Stimulated activated CD8-positive, alpha-beta memory T cell treated with anti-CD3 and anti-CD28 coated beads, Interleukin-2, amount 100 ng/mL, for 48 hours (primary cell): ENCODE data around the gene UXS1.
A peak's percentile ranks its signal among the peaks of the same experiment; 100 is the strongest.

Experiments used
- DNase-seq, 2 donors: peaks; one replicate each; pipeline ENCODE4 v3.0.0-alpha.2; 2020; ENCODE audit warnings: low read depth in 2 of 2

Gene UXS1

DNA sequence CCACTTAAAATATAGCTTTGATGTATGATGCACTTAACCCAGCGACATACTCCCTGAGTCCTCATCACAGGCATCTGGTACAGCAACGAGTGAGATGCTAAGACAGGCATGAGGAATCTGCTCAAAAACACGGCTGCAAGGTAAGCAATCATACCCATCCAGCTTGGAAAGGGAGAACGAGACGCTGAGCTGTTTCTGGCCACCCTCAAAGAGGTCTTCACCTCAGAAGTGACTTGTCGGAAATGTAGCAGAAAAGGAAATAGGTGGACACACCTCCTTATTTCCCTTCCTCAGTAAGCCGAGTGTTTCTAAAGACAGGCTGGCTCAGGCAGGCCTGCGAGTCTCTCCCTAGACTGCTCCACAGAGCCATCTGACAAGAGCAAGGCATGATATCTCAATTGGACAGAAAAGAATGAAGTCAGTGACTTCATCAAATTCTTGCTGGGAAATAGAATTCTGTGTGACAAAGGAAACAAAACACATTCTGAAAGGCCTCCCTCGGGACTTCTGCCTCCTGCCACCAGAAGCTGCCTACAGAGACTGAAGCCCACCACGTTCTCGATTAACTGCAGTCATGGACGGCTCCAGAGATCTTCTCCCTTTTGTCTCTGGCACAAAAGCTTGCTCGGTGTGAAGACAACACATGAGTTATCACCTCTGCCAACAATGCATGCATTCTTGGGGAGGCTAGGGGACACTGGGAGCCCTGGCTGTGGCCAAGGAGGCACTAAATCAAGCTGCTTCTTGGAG is 84.3 kb downstream of the UXS1 start:
- no peak for DNase-seq

DNA sequence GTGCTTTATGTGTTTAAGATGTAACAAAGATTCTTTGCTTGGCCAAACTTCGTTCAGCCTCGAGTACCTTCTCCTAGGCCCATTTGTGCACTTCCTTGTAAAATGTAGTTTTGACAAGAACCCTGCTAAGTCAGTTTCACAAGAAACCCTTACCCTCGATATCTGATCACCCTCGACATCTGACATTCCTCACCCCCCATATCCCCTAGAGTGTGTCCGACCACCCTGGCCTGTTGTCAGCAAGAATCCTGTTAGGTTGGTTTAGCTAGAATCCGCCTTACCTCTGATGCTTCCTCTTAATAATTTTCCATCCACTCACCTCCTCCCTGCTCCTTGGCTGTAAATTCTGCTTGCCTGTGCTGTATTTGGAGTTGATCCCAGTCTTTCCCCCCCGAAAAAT is 85.3 kb downstream of the UXS1 start:
- DNase-seq: no peak

DNA sequence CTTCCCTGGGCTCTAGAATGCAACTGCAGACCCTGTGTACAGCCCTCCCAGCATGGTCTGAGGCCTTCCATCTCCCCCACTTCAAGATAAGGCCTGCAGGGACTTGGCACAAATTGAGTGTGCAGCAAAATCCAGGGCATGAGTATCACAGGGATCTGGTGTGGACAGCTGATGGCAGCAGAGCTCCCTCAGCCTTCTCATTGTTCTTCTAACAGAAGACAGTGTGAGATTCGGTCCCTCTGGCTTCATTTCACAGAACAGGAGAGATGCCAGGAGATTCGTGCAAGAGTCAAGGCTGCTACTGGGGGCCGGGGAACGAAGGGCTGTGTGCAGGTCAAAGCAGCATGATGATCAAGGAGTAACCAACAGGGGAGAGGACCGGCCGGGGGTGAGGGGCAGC is 85.8 kb downstream of the UXS1 start:
- DNase-seq: no peak

DNA sequence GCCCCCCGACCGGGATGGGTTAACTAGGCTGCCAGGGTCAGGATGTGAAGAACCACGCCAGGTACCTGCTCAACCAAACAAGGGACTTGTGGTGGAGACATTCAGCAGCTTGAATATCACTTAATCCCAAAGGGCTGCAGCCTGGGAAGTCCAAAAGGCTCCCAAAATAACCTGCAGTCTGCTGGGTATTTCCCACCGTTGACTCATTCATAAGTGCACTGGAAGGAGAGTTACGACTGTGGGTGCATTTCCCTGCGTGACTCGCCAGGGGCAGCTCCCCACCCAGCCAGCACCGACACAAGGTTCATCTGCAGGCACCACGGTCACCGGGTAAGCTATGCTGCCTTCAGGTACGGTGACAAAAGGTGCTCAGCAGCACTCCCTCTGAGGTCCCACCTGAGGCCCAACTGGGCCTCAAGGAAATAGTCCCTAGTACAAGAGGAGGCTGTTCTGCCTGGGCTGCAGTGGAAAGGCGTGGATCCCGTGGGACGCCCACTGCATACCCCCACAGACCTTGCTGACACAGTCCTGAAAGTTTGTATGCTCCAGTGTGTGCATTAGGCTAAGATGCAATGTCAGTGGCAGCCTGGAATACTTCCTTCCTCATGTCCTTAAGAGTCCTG is 86.5 kb downstream of the UXS1 start:
- DNase-seq: no peak

DNA sequence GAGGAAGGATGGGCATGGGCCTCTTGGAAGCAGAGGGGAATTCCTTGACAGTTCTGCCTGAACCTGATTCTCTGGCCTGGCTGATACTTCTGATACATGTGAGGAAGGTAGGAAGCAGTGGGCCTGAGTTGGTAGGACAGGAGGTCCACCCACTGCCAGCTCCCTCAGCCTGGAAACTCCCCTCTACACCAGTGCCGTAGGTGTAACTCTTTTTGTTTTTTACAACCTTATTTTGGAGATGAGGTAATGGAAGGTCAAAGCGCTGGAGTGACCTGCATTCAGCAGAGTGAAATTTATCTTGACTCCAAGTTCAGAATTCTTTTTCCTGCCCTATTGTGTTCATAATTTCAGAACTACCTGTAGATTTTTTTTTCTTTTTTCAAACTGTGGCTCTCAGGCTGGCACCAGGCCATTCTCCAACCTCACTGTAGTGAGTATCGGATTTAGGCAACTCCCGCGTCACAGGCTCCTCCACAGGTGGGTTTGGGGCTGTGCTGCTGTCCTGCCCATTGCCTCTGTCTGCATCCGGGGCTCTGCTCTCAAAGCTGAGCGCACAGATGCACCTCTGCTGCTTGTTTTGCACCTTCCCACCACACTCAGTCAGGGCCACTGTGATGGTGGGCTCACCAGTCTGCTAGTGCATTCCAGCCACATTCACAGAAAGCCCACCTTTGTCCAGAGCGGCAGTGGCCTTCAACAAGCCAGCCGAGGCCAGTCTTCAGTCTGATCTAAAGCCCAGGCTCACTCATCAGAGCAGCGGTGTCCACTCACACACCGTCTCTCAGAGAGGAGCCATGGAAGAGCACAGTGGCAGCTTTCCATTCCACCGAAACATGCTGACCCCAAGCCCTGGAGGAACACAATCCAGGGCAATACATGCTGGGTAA is 87.2 kb downstream of the UXS1 start:
- DNase-seq: no peak

DNA sequence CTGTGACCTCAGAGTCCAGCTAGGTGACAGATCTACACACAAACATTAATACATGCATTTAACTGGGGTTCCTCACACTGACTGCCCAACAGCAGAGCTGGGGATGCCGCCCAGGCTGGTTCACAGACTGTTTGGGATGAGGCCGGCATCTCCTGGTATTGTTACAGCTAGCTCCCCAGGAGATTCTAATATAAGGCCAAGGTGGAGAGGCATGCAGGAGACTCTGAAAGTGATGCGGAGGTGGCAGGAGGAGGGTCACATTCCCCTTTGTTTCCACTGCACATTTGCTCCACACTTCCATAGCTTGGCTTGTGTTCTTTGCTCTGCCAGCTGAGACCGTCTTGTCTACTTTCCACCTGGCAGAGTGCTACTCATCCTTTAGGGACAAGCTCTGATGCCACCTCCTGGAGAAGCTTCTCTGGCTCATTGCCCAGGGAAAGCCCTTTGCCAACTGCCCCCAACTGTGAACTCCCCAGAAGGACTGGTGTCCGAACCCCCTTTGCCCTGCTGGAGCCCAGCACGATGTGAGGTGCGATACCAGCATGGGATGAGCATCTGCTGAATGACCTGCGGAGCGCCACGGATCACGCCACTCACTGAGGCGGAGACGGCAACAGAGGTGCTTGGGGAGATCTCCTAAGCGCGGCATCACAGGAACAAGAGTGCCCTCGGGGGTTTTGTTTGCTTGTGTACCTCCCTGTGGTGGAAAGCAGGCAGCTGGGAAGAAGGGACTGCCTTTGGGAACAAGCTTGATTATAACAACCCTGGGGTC is 88.8 kb downstream of the UXS1 start:
- no peak for DNase-seq

DNA sequence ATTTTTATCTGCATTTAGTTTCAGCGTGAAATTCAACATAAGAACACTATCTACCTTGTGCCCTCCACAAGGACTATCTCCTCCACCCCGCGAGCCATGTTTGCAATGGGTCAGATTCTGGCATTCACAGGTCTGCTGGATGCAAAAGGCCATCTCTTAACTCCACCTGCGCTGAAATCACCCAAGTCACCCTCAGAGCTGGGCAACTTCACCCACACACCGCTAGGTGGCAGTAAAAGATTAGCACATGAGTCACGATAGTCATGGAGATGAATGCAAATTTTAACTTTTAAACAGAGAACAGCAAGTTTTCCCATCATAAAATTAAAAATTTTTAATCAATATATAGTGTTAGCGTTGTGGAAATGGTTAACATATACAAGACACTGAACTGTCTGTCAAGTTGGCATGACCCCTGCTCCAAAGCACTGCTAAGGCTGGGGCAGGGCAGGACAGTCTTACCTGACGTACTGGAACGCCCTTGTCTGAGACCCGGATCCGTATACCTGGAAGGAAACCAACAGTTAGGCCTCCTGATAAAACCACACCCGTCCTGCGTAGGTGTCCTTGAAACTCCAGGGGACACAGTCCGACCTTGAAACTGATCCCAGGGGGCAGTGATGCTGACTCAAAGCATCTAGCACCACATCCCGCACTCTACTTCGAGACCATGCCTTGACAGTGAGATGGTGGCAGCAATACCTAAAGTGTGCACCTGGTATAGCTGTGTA is 89.6 kb downstream of the UXS1 start:
- no peak for DNase-seq

DNA sequence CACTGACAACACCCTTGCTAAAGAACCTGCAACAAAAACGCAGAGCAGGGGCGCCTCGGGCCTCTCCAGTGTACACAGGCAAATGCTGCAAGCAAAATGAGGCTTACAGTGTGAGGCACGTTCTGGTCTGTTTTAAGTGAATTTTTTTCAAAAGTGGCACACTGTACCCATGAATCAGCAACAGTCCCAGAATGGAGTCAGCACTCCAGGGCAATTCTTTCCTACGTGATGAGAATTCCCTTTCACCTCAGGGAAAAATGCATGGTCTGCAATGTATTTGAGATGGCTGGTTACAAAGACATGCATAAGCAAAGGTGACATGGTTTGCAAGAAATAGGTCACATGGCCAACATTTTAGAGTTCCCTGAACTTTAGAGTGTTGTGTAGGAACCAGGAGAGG is 94.4 kb downstream of the UXS1 start:
- no peak for DNase-seq

DNA sequence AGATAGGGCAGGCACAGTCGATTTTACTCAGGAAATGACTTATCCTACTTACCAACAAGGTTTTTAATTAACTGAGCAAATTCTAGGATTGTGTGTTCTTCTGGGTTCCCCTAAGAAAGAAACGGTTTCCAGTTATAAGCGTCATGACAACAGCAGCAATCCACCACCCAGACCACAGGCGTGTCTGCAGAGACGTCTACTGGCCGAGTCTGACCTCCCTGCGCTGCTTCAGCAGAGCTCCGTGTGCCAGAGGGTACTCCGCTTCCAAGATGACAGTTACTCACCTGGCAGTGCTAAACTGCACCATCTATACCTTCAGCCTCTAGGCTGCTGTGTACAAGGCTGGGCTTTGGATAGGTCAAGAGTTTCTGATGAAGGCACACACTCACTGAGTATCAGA is 95.4 kb downstream of the UXS1 start:
- no peak for DNase-seq

DNA sequence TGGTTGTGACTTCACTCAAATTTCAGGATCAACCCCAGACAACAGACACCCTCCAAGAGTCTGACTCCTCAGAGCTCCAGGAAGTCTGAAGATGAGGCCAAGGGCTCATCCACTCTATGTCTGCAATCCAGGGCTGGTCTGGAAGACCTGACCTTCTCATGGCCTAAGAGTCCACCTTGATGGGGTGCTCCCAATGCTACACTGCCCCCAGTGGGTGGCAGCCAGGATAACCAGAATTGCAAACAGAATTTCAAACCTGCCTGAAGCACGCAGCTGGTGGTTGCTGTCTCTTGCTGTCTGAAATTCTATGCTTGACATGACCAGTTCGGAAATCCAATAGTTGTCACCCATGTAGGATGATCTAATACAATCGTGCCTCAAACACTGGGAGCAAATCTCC is 96.0 kb downstream of the UXS1 start:
- no peak for DNase-seq

DNA sequence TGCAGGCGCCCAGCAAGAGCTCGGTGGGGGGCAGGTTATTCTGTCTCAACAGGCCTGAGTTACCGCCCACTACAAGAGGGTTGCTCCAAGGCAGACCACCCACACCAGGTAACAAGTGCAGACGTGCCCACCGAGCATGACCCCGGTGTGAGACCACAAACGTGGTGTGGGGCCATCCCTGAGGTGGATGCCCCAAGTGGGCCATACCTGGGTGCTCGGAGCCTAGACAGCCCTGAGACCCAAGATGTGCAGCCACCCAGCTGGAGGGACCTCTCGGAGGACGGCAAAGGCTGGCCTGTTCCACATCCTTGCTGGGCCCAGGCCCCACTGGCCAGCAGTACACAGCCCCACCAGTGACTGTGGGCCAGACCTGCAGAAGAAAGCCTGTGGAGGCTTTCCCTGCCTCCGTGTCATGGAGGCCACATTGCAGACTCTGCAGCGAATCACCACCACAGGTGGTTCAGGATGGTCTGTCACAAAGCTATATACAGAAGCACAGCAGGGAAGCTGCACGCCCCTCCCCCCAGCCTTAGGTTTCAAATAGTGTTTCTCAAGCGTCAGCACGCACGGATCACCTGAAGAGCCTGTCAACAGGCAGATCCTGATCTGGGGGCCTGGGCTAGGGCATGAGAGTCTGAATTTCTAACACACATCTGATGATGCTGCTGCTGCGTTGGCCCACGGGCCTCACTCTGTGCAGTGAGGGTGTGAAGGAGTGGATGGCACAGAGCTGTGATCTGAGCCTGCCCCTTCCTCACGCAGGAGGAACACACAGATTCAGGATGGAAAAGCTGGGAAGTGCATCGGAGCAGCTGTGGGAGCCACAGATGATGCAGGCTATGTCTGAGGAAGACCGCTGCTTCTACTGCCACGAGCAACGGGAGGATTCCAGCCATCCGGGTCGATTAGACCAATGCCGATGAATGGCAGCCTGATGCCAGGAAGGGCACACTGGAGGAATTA is 96.8 kb downstream of the UXS1 start:
- no peak for DNase-seq

DNA sequence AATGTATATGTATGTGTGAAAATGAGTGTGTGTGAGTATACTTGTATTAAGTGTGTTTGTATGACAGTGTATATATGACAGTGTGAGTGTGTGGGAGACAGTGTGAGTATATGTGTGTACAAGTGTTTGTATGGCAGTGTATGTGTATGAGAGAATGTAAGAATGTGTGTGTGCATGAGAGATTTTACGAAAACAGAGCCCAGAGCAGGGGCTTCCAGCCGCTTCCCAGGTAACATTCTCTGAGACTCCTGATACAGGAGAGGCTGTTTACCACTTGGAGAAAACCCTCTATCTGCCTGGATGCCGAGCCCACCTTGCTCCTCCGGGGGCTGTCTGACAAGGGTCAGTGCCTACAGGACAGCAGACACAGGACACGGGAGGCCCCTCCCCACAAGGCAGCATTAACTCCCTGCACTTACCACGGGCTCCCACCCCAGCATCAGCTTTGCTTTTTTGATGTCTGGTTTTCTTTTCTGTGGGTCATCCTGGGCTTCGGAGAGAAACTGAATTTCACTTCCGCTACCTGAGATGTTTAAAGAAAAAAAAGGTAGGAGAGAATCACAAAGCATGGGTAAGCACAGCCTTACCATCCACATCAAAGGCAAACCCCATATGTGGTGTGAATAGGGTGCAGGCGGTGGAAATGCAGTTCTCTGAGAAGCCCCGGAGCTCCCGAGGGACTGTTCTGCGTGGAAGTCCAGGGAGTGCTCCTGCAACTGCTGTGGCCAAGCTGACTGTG is 97.6 kb downstream of the UXS1 start:
- DNase-seq: no peak

DNA sequence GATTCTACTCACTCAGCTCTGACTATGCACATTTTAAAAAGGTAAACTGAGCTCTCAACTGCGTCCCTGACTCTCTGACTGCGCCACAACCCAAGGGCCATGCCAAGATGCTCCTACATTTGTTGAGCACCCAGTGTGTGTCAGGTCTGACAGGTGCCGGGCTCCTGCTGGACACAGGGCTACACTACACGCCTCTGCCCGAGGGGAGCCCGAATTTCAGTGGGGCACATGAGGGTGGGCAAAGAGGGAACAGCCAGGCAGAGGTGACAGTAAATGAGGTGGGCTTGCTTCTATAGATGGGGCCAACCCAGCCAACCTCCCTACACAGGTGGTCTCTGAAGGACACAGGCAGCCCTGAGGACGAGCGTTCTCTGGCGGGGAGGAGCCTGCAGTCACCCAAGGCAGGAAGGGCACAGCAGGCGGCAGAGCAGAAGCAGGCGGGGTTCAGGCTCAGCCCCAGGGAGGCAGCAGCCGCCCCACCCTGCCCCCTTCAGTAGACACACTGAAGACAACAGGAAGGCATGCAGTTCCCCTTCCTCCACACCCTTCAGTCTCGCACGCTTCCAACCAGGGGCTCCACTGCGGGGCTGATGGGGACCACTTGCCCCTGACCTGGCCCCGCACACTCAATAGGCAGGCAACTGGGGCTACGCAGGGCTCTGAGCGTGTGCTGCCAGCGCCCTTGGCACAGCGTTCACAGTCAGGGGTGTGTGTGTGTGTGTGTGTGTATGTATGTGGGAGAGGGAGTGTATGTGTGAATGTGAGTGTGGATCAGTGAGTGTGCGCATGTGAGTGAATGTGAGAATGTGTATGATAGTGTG is 98.4 kb downstream of the UXS1 start:
- DNase-seq: peak; percentile 43 to 51

DNA sequence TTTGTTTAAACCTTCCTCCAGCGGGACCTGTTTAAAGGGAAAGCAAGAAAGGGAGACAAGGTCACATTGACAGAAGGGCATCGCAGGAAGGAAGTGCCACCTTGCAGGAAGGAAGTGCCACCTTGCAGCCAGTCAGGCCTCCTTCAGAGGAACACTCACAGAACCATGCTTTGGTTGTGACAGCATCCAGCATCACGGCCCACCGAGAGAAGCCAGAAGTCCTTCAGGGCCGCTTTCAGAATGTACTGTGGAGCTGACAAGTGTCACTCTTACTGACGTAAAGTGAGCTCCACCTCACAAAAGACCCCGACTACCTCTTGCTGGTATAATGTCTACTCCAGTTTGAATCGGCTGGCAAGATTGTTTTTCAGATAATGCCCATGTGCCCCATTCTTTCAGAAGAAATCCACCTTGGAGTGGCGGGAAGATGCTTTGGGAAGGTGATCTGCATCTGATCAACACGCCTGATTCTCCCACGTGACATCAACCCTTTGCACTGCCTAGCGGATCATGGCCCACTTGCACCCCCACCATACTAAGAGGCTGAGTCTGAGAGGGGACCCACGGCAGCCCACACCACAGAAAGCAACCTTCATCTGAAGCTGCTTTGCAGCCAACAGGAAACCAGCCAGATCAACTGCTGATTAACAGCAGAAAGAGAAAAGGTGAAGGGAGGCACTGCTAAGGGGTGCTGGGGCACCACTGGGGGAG is 99.8 kb downstream of the UXS1 start:
- DNase-seq: peak in 1 of 2 donors; percentile 30

DNA sequence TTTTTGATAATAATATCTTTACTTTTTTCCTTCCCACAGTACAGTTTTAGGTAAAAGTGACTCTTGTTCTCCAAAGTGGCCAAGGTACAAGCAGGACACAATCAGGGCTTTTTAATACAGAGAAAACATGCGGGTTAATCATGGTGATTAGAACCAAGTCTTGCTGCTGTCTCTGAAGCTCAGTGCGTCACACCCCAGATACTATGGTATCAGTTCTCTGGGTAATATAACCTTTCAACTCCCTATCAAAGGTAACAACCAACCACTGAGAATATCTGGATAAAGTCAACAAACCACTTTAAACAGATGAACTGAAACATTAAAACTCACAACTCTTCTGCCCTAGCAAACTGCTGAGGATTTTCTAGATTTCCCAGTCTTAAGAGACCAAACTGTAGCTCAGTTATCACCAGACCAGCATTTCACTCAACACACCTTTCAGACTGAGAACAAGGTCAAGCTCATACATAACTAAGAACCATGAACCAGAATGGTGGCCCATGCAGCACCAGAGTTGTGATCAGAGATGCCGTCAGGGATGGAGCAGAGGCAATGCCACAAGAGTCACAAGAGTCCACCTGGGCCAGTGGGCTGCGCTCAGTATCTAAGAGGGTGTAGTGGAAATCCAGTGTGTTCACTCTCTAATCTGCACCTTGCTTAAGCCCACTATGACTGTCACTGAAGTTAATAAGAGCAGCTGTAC is 103.0 kb downstream of the UXS1 start:
- DNase-seq: no peak

DNA sequence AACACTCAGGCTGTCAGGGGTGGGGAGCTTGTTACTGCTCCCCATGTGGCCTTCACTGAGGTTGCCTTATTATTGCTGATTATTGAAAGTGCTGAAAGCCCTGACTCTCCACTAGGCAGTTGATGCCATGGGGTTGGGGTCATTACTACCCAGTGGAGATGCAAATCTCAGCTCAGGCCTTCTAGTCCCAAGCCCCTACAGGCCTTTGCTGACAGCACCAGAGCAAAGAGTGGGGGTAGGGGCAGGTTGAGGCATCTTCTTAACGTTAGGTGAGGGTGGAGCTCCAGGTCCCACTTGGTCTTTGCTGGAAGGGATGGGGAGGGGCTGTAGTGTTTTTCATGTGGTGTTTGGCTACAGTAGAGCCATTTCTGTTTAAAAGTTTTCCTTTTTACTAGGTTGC is 104.5 kb downstream of the UXS1 start:
- no peak for DNase-seq
